ENCODE results near the gene KLHL4. TPM values are rescaled to one million over a fixed set of nuclear protein-coding genes. Genes with fewer than 3 reads are reported as not detected.
"Not testable (repeated sequence)": the region's sequence is repeated elsewhere in the genome, so short reads cannot be mapped to it uniquely, and the experiment has no call there.

The KLHL4 gene
- total RNA-seq (2014; rRNA removed; shearing (Covaris generic)), result 24.9 and 49.3 TPM in 2 replicates

GRCh38 chrX:87517571-87518141, at the start of gene KLHL4:
KLHL4 (plus strand) TSS chrX:87517802; CDS start chrX:87517894, 92 bp downstream.
- peak; percentile 24 for DNase-seq
- Histone ChIP-seq H3K27me3 (ENCODE audit: control insufficient read depth, insufficient read depth, low read length) (no peaks in the 10 kb centered on the region), H3K36me3 (replicated peaks; ENCODE audit: control insufficient read depth, insufficient read depth, low read length) (no peaks in the 10 kb centered on the region), H3K4me3 (ENCODE audit: insufficient read depth, low read depth, low read length) (peak within 1 kb of the TSS; percentile 44)

- no peak for DNase-seq
- Histone ChIP-seq H3K36me3 (replicated peaks; ENCODE audit: control insufficient read depth, insufficient read depth, low read length) (no peaks in the 10 kb centered on the region), H3K27me3 (ENCODE audit: control insufficient read depth, insufficient read depth, low read length) (no peaks in the 10 kb centered on the region), H3K4me3 (ENCODE audit: insufficient read depth, low read depth, low read length) (no peak overlapping the region)
Observed at GRCh38 chrX:87468941-87469340, 48.7 kb upstream of the KLHL4 start.

- Histone ChIP-seq H3K4me3 (ENCODE audit: insufficient read depth, low read depth, low read length) (no peak overlapping the region), H3K27me3 (ENCODE audit: control insufficient read depth, insufficient read depth, low read length) (no peaks in the 10 kb centered on the region), H3K36me3 (replicated peaks; ENCODE audit: control insufficient read depth, insufficient read depth, low read length) (no peaks in the 10 kb centered on the region)
- no peak for DNase-seq
Observed at GRCh38 chrX:87475793-87476192, 41.8 kb upstream of the KLHL4 start.

GRCh38 chrX:87478703-87479102, 38.9 kb upstream of the KLHL4 start:
- H3K36me3 ChIP-seq (replicated peaks; ENCODE audit: control insufficient read depth, insufficient read depth, low read length); H3K27me3 ChIP-seq (ENCODE audit: control insufficient read depth, insufficient read depth, low read length); DNase-seq; H3K4me3 ChIP-seq (ENCODE audit: insufficient read depth, low read depth, low read length): not testable (repeated sequence)

GRCh38 chrX:87489071-87489470, 28.5 kb upstream of the KLHL4 start:
- no peaks in the 10 kb centered on the region for H3K36me3 ChIP-seq (replicated peaks; ENCODE audit: control insufficient read depth, insufficient read depth, low read length)
- no peaks in the 10 kb centered on the region for H3K27me3 ChIP-seq (ENCODE audit: control insufficient read depth, insufficient read depth, low read length)
- no peak for DNase-seq
- H3K4me3 ChIP-seq (ENCODE audit: insufficient read depth, low read depth, low read length), result no peak overlapping the region

GRCh38 chrX:87515836-87516235, 1.8 kb upstream of the KLHL4 start:
- no peak for DNase-seq
- Histone ChIP-seq H3K27me3 (ENCODE audit: control insufficient read depth, insufficient read depth, low read length) (no peaks in the 10 kb centered on the region), H3K4me3 (ENCODE audit: insufficient read depth, low read depth, low read length) (no peak overlapping the region), H3K36me3 (replicated peaks; ENCODE audit: control insufficient read depth, insufficient read depth, low read length) (no peaks in the 10 kb centered on the region)

GRCh38 chrX:87516717-87517121, 883 bp upstream of the KLHL4 start:
- no peaks in the 10 kb centered on the region for H3K27me3 ChIP-seq (ENCODE audit: control insufficient read depth, insufficient read depth, low read length)
- H3K4me3 ChIP-seq (ENCODE audit: insufficient read depth, low read depth, low read length), result no peak overlapping the region
- DNase-seq, result no peak
- H3K36me3 ChIP-seq (replicated peaks; ENCODE audit: control insufficient read depth, insufficient read depth, low read length), result no peaks in the 10 kb centered on the region

GRCh38 chrX:87518504-87518903, 902 bp downstream of the KLHL4 start:
- no peak for DNase-seq
- no peaks in the 10 kb centered on the region for H3K36me3 ChIP-seq (replicated peaks; ENCODE audit: control insufficient read depth, insufficient read depth, low read length)
- peak overlapping the region; percentile 44; the same call in 1 of the 2 replicates for H3K4me3 ChIP-seq (ENCODE audit: insufficient read depth, low read depth, low read length)
- no peaks in the 10 kb centered on the region for H3K27me3 ChIP-seq (ENCODE audit: control insufficient read depth, insufficient read depth, low read length)

GRCh38 chrX:87525771-87526229, 8.2 kb downstream of the KLHL4 start:
- Histone ChIP-seq H3K36me3 (replicated peaks; ENCODE audit: control insufficient read depth, insufficient read depth, low read length) (no peaks in the 10 kb centered on the region), H3K4me3 (ENCODE audit: insufficient read depth, low read depth, low read length) (no peak overlapping the region), H3K27me3 (ENCODE audit: control insufficient read depth, insufficient read depth, low read length) (no peaks in the 10 kb centered on the region)
- DNase-seq, result no peak

GRCh38 chrX:87526281-87526680, 8.7 kb downstream of the KLHL4 start:
- Histone ChIP-seq H3K27me3 (ENCODE audit: control insufficient read depth, insufficient read depth, low read length) (no peaks in the 10 kb centered on the region), H3K36me3 (replicated peaks; ENCODE audit: control insufficient read depth, insufficient read depth, low read length) (no peaks in the 10 kb centered on the region), H3K4me3 (ENCODE audit: insufficient read depth, low read depth, low read length) (no peak overlapping the region)
- DNase-seq, result no peak

GRCh38 chrX:87528487-87528886, 10.9 kb downstream of the KLHL4 start:
- no peaks in the 10 kb centered on the region for H3K27me3 ChIP-seq (ENCODE audit: control insufficient read depth, insufficient read depth, low read length)

GRCh38 chrX:87571964-87572363, 54.4 kb downstream of the KLHL4 start:
- no peaks in the 10 kb centered on the region for H3K36me3 ChIP-seq (replicated peaks; ENCODE audit: control insufficient read depth, insufficient read depth, low read length)
- DNase-seq, result no peak
- no peaks in the 10 kb centered on the region for H3K27me3 ChIP-seq (ENCODE audit: control insufficient read depth, insufficient read depth, low read length)
- no peak overlapping the region for H3K4me3 ChIP-seq (ENCODE audit: insufficient read depth, low read depth, low read length)

More at GRCh38 chrX:87528487-87528886, 10.9 kb downstream of the KLHL4 start:
- no peak overlapping the region for H3K4me3 ChIP-seq (ENCODE audit: insufficient read depth, low read depth, low read length)
- DNase-seq, result no peak
- no peaks in the 10 kb centered on the region for H3K36me3 ChIP-seq (replicated peaks; ENCODE audit: control insufficient read depth, insufficient read depth, low read length)

GRCh38 chrX:87572901-87573300, 55.3 kb downstream of the KLHL4 start:
- Histone ChIP-seq H3K4me3 (ENCODE audit: insufficient read depth, low read depth, low read length) (no peak overlapping the region), H3K27me3 (ENCODE audit: control insufficient read depth, insufficient read depth, low read length) (no peaks in the 10 kb centered on the region), H3K36me3 (replicated peaks; ENCODE audit: control insufficient read depth, insufficient read depth, low read length) (no peaks in the 10 kb centered on the region)
- DNase-seq, result no peak

- DNase-seq, result no peak
- no peaks in the 10 kb centered on the region for H3K27me3 ChIP-seq (ENCODE audit: control insufficient read depth, insufficient read depth, low read length)
- H3K4me3 ChIP-seq (ENCODE audit: insufficient read depth, low read depth, low read length), result no peak overlapping the region
- H3K36me3 ChIP-seq (replicated peaks; ENCODE audit: control insufficient read depth, insufficient read depth, low read length), result no peaks in the 10 kb centered on the region
Observed at GRCh38 chrX:87578978-87579377, 61.4 kb downstream of the KLHL4 start.

- DNase-seq, result no peak
- H3K4me3 ChIP-seq (ENCODE audit: insufficient read depth, low read depth, low read length), result no peak overlapping the region
- no peaks in the 10 kb centered on the region for H3K36me3 ChIP-seq (replicated peaks; ENCODE audit: control insufficient read depth, insufficient read depth, low read length)
- H3K27me3 ChIP-seq (ENCODE audit: control insufficient read depth, insufficient read depth, low read length), result no peaks in the 10 kb centered on the region
Observed at GRCh38 chrX:87580862-87581261, 63.3 kb downstream of the KLHL4 start.

GRCh38 chrX:87582453-87582852, 64.9 kb downstream of the KLHL4 start:
- no peaks in the 10 kb centered on the region for H3K27me3 ChIP-seq (ENCODE audit: control insufficient read depth, insufficient read depth, low read length)
- no peaks in the 10 kb centered on the region for H3K36me3 ChIP-seq (replicated peaks; ENCODE audit: control insufficient read depth, insufficient read depth, low read length)
- H3K4me3 ChIP-seq (ENCODE audit: insufficient read depth, low read depth, low read length), result no peak overlapping the region
- DNase-seq, result no peak

Data from H7 (cell line).